Body of pancreas (tissue), 4 donors: ENCODE results near the gene PLA2R1. TPM values are rescaled to one million over a fixed set of nuclear protein-coding genes. Genes with fewer than 3 reads are reported as not detected.

Source experiments
- ATAC-seq: fragments of 150-250 bp; one replicate; pipeline ENCODE4 v1.9.1; 2016
- DNase-seq, 4 donors: peaks; one replicate each; pipeline ENCODE4 v3.0.0-alpha.2; 2019
- H3K27ac ChIP-seq, 4 donors: fragments of 200-600 bp; sonication (generic); 1 replicate in 3 of 4; 2 replicates in 1 of 4; pipeline versions ENCODE4 v1.5.1 to v1.6.1; 2016 to 2019; ENCODE audit warnings: mild to moderate bottlenecking in 1 of 4, mixed read lengths in 1 of 4, moderate library complexity in 1 of 4
- H3K27me3 ChIP-seq, 2 donors: fragments of 200-600 bp; sonication (generic); one replicate each; pipeline ENCODE4 v1.6.0; 2016; ENCODE audit warnings: mild to moderate bottlenecking in 1 of 2
- H3K36me3 ChIP-seq, 2 donors: fragments of 200-600 bp; sonication (generic); replicated peaks in 1 of 2; 2 replicates each; pipeline ENCODE4 v1.5.1; 2016; ENCODE audit warnings: low read depth in 2 of 2; ENCODE audit not compliant: insufficient read depth in 1 of 2
- H3K4me1 ChIP-seq: fragments of 200-600 bp; sonication (generic); one replicate; pipeline ENCODE4 v1.6.0; 2016
- H3K4me3 ChIP-seq, 2 donors: fragments of 200-600 bp; sonication (generic); 1 replicate in 1 of 2; 2 replicates in 1 of 2; pipeline ENCODE4 v1.5.1; 2016 to 2019
- H3K9me3 ChIP-seq, 3 donors: fragments of 200-600 bp; sonication (generic); 1 replicate in 2 of 3; 2 replicates in 1 of 3; pipeline ENCODE4 v1.5.1; 2016
- CTCF ChIP-seq, 7 experiments: fragments of 450-650 bp in 4 of 7; fragments of 200-600 bp in 3 of 7; sonication (generic) in 3 of 7; IDR thresholded peaks; one replicate each; pipeline ENCODE4 v1.5.1; 2016 to 2019; ENCODE audit warnings: antibody characterized with exemption in 7 of 7
- POLR2A ChIP-seq, 3 donors: fragments of 450-650 bp; IDR thresholded peaks; one replicate each; pipeline ENCODE4 v1.6.1; 2016; ENCODE audit warnings: antibody characterized with exemption in 3 of 3, mild to moderate bottlenecking in 2 of 3
- WGBS, 2 donors: methylation state at CpG; one replicate each; pipeline ENCODE4 v1.1.5; 2017; 5-methylcytosine and 5-hydroxymethylcytosine counted together
- intact Hi-C: fragments of 100-400 bp; cut with DNase I; formaldehyde crosslinking; loops from one replicate; pipeline ENCODE4 v1.15.1; 2023
- total RNA-seq, 2 donors: library from RNA; depleted of rRNA; stranded (reverse); fragments of >200 nt; gene quantifications; one replicate each; pipeline ENCODE4 v1.1.0, GENCODE V29; 2016

The PLA2R1 gene
- total RNA-seq, 2 donors from 2014 or later: 1.3 to 2.1 TPM

GRCh38 chr2:160028431-160029269, 33.8 kb downstream of the PLA2R1 start:
- WGBS, 2 donors: 68 to 72% methylated on average over 10 of the region's 10 CpGs
- Histone ChIP-seq H3K4me3 (no peak overlapping the region), H3K36me3 (no peaks in the 10 kb centered on the region), H3K4me1 (no peaks in the 10 kb centered on the region), H3K27ac (no peak overlapping the region), H3K27me3 (no peaks in the 10 kb centered on the region), H3K9me3 (no peaks in the 10 kb centered on the region)
- intact Hi-C loops: no loop called here
- no peak for TF ChIP-seq POLR2A (IDR thresholded peaks at IDR 0.05)
- TF ChIP-seq CTCF (IDR thresholded peaks at IDR 0.05): no peak
- ATAC-seq: no peak
- DNase-seq: no peak

- no peaks in the 10 kb centered on the region for H3K4me1 ChIP-seq
- whole genome bisulfite sequencing, 2 donors: 96% methylated on average over 1 of the region's 1 CpG
- TF ChIP-seq POLR2A (IDR thresholded peaks at IDR 0.05): no peak
- peak in 2 of 7 experiments; percentile 12 to 16 for TF ChIP-seq CTCF (IDR thresholded peaks at IDR 0.05)
- intact Hi-C loops: no loop called here
- H3K27me3 ChIP-seq: no peaks in the 10 kb centered on the region
- H3K27ac ChIP-seq: no peak overlapping the region
- H3K36me3 ChIP-seq: no peaks in the 10 kb centered on the region
- DNase-seq (no peak), ATAC-seq (no peak)
- no peak overlapping the region for H3K4me3 ChIP-seq
- no peaks in the 10 kb centered on the region for H3K9me3 ChIP-seq
Observed at GRCh38 chr2:160022162-160022561, 40.3 kb downstream of the PLA2R1 start.

GRCh38 chr2:160019374-160020090, 42.9 kb downstream of the PLA2R1 start:
- H3K4me3 ChIP-seq: no peak overlapping the region
- no peak overlapping the region for H3K27ac ChIP-seq
- DNase-seq: no peak
- H3K4me1 ChIP-seq: no peaks in the 10 kb centered on the region
- ATAC-seq: no peak
- TF ChIP-seq CTCF (IDR thresholded peaks at IDR 0.05) (no peak), POLR2A (IDR thresholded peaks at IDR 0.05) (no peak)
- H3K27me3 ChIP-seq: no peaks in the 10 kb centered on the region
- WGBS, 2 donors: 89 to 92% methylated on average over 2 of the region's 2 CpGs
- no peaks in the 10 kb centered on the region for H3K36me3 ChIP-seq
- H3K9me3 ChIP-seq: no peaks in the 10 kb centered on the region
- intact Hi-C loops: no loop called here

GRCh38 chr2:160015746-160016145, 46.7 kb downstream of the PLA2R1 start:
- no peaks in the 10 kb centered on the region for H3K4me1 ChIP-seq
- intact Hi-C loops: no loop called here
- H3K27ac ChIP-seq: no peak overlapping the region
- TF ChIP-seq POLR2A (IDR thresholded peaks at IDR 0.05): no peak
- no peaks in the 10 kb centered on the region for H3K36me3 ChIP-seq
- WGBS, 2 donors: 80 to 89% methylated on average over 6 of the region's 6 CpGs
- ATAC-seq (no peak), DNase-seq (no peak)
- H3K4me3 ChIP-seq: no peak overlapping the region
- H3K27me3 ChIP-seq: no peaks in the 10 kb centered on the region
- no peaks in the 10 kb centered on the region for H3K9me3 ChIP-seq

GRCh38 chr2:160014227-160014626, 48.2 kb downstream of the PLA2R1 start:
- ATAC-seq (no peak), DNase-seq (no peak)
- H3K4me1 ChIP-seq: no peaks in the 10 kb centered on the region
- intact Hi-C loops: no loop called here
- no peak for TF ChIP-seq CTCF (IDR thresholded peaks at IDR 0.05)
- no peak for TF ChIP-seq POLR2A (IDR thresholded peaks at IDR 0.05)
- no peaks in the 10 kb centered on the region for H3K9me3 ChIP-seq
- no peak overlapping the region for H3K27ac ChIP-seq
- H3K27me3 ChIP-seq: no peaks in the 10 kb centered on the region
- no peak overlapping the region for H3K4me3 ChIP-seq
- WGBS, 2 donors: 22 to 38% methylated on average over 2 of the region's 2 CpGs
- no peaks in the 10 kb centered on the region for H3K36me3 ChIP-seq
